Heart left ventricle (tissue), 13 donors: ENCODE measurements around the gene SRBD1.

Experiments used
- CTCF ChIP-seq, 12 donors: fragments of 200-600 bp; sonication (generic) in 4 of 12; IDR thresholded peaks; one replicate each; pipeline versions ENCODE4 v1.5.0 to v1.8.0; 2018 to 2022; ENCODE audit warnings: antibody characterized with exemption in 12 of 12, mild to moderate bottlenecking in 5 of 12
- POLR2A ChIP-seq, 2 donors: fragments of 450-650 bp; IDR thresholded peaks; one replicate each; pipeline ENCODE4 v1.6.1; 2017; ENCODE audit warnings: antibody characterized with exemption in 2 of 2, mild to moderate bottlenecking in 2 of 2, moderate library complexity in 2 of 2
- donor health status: ischemic (EF 13 %, LVEDD 7.1; RV severe dilation, severe dysfunction).
- donor health status: DM: no; HTN: yes; CAD: no.
- donor health status: DM: no; HTN: no; CAD: no.
- donor health status: ischemic (EF 25% LVEDD 6.9; RV normal size, moderate dysfunction).
- donor health status: ischemic (EF 25% LVEDD 5.7; RV mildly dilated, moderate dysfunction).
- donor health status: ischemic (EF 35%, LVEDD 5.7; RV mildly dilated, moderate dysfunction).
- donor health status: nonischemic (EF 11% LVEDD 7.7; RV severe dilation, severe dysfunction).
- donor health status: DM: yes; HTN: yes; CAD: no.
- donor health status: PGD.
- donor health status: ischemic (EF 29% LVEDD 5.4; RV normal size, mild dysfunction).
- donor health status: nonischemic (EF 23%, LVEDD 6.1; RV moderate dilation, normal function).

- TF ChIP-seq CTCF (IDR thresholded peaks at IDR 0.05): no peak
- no peak for TF ChIP-seq POLR2A (IDR thresholded peaks at IDR 0.05)
Measured at GRCh38 chr2:45469314-45470099, 141.6 kb downstream of the SRBD1 start.
